MG63 (cell line): ENCODE results near the gene BHLHE40. TPM values are rescaled to one million over a fixed set of nuclear protein-coding genes. Genes with fewer than 3 reads are reported as not detected.

Experiments used
- DNase-seq: peaks from one replicate; pipeline ENCODE4 v3.0.0-alpha.2; 2020
- H3K27me3 ChIP-seq: fragments of 250-450 bp; sonication (Bioruptor Pico); 2 replicates; pipeline ENCODE4 v1.5.1; 2020; ENCODE audit warnings: mild to moderate bottlenecking, moderate library complexity
- H3K36me3 ChIP-seq: fragments of 250-450 bp; sonication (Bioruptor Pico); 2 replicates; pipeline ENCODE4 v1.5.1; 2020; ENCODE audit warnings: mild to moderate bottlenecking, moderate library complexity
- H3K4me3 ChIP-seq: fragments of 250-450 bp; sonication (Bioruptor Pico); 2 replicates; pipeline ENCODE4 v1.5.1; 2020; ENCODE audit warnings: mild to moderate bottlenecking, moderate library complexity
- H3K9me3 ChIP-seq: fragments of 250-450 bp; sonication (Bioruptor Pico); 2 replicates; pipeline ENCODE4 v1.5.1; 2020; ENCODE audit warnings: mild to moderate bottlenecking, moderate library complexity
- total RNA-seq: library from RNA; depleted of rRNA; stranded (reverse); fragments of >200 nt; shearing (Covaris generic); gene quantifications from 2 replicates; pipeline ENCODE4 v1.2.3, GENCODE V29; 2014; ENCODE audit warnings: low replicate concordance

The BHLHE40 gene
- total RNA-seq, 1 experiment from 2014 or later, result 2.6 TPM

DNA sequence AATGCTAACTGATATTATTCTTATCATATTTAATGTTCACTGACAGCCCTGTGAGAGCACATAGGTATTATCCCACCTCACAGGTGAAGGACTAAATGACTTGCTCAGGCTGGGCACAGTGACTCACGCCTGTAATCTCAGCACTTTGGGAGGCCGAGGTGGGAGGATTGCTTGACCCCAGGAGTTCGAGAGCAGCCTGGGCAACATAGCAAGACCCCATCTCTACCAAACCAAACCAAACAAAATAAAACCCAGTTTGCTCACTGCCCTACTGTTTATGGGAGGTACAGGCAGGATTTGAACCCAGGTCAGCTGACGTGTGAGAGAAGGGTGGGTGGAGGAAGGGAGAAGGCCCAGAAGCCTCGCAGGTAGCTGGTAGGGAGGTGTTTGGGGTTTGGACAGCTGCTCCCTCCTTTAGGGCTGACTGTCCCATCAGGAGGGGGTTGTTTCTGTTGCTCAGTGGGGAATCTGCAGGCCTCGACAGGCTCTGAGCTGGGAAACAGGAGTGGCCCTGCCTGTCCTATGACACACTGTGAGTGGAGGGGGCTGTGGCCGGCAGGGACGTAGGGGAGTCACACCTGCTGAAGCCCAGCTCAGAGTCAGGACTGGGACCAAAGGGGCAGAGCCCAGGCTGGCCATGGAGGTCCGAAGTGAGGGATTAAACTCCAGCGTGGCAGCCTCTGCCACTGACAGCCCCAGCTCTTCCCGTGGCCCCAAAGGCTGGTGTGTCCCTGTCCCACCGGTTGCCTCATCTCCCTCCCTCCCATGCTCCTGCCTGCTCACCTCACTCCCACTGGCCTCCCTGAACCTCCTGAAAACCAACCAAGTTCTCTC lies 25.3 kb downstream of the BHLHE40 start:
- Histone ChIP-seq H3K27me3 (no peaks in the 10 kb centered on the region), H3K4me3 (no peak overlapping the region), H3K9me3 (no peaks in the 10 kb centered on the region), H3K36me3 (no peaks in the 10 kb centered on the region)
- DNase-seq, result no peak

DNA sequence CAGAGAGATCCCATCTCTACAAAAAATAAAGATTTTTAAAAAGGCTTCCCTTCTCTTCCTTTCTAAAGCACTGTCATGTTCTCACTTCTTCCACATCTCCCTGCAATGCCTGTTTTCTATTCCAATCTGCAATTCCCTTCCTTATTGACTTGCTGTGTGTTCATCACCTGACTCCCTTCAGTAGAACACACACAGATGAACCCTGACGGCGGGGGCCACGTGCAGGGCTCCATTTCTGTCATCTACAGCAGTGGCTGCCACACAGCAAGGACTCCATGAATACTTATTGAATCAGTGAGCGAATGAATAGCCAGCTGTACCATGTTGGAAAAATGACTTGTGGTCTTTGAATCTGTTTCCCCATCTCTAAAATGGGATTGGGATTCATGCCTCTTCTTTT lies 26.1 kb downstream of the BHLHE40 start:
- H3K4me3 ChIP-seq, result no peak overlapping the region
- no peaks in the 10 kb centered on the region for H3K27me3 ChIP-seq
- H3K9me3 ChIP-seq, result no peaks in the 10 kb centered on the region
- no peaks in the 10 kb centered on the region for H3K36me3 ChIP-seq
- DNase-seq, result no peak

DNA sequence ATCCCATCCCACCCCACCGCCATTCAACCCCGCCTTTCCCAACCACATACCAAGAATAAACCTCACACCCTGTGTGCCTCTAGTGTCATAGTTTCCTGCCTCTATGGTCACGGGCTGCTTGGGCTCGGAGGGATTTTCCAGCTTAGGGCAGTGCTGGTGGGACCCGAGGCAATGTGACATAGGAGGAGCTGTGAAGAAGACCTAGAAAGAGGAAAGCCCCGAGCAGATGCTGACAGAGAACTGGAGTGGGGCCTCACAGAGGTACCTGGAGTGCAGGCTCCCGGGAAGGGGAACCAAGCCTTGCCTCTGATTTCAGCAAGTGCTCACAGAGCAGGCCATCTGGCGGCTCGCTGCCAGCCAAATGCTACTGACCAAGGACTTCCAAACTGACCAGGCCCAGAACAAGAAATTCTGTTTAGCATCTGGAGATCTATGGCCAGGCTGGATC lies 27.5 kb downstream of the BHLHE40 start:
- Histone ChIP-seq H3K4me3 (no peak overlapping the region), H3K36me3 (no peaks in the 10 kb centered on the region), H3K27me3 (no peaks in the 10 kb centered on the region), H3K9me3 (no peaks in the 10 kb centered on the region)
- DNase-seq, result no peak

DNA sequence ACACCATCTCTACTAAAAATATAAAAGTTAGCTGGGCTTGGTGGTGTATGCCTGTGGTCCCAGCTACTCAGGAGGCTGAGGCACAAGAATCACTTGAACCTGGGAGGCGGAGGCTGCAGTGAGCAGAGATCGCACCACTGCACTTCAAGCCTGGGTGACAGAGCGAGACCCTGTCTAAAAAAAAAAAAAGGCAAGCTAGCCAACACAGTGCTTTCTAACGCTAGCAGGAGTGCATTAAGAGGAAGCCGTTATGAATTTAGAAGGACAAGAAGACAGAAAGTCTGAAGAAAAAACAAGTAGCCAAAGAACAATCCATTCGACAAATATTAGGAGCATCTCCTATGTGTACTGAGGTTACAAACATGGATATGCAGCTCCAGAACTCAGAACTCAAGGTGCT lies 28.6 kb downstream of the BHLHE40 start:
- DNase-seq, result no peak
- no peaks in the 10 kb centered on the region for H3K9me3 ChIP-seq
- H3K27me3 ChIP-seq, result no peaks in the 10 kb centered on the region

DNA sequence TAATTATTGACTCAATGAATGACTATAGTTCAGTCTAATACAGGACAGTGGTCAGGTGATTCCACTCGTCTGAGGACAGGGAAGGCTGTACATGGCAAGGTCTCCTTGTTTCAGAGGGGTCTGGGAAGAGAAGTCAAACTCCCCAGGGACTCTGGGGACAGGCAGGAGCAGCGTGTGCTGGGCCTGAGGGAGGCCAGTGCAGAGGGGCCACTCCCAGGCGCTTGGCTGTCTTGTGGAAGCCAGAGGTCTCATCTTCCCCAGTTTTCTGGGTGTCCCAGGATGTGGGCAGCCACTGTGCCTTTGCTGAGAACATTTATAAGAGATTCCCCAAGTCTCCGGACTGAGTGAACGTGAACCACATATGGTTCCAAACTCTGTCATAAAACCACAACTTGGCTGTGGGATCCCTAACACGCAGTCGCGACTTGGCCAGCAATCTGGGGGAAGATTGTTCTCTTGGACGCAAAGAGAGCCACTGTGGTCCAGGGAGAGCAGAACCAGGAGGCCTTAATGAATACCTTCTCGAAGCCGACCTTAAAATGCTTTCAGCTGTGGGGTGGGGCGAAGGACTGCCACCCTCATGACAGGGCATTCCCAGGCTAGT lies 30.4 kb downstream of the BHLHE40 start:
- no peak for DNase-seq
- no peak overlapping the region for H3K4me3 ChIP-seq
- H3K9me3 ChIP-seq, result no peaks in the 10 kb centered on the region
- no peaks in the 10 kb centered on the region for H3K36me3 ChIP-seq
- no peaks in the 10 kb centered on the region for H3K27me3 ChIP-seq

More for the DNA sequence above, 28.6 kb downstream of the BHLHE40 start:
- Histone ChIP-seq H3K36me3 (no peaks in the 10 kb centered on the region), H3K4me3 (no peak overlapping the region)

DNA sequence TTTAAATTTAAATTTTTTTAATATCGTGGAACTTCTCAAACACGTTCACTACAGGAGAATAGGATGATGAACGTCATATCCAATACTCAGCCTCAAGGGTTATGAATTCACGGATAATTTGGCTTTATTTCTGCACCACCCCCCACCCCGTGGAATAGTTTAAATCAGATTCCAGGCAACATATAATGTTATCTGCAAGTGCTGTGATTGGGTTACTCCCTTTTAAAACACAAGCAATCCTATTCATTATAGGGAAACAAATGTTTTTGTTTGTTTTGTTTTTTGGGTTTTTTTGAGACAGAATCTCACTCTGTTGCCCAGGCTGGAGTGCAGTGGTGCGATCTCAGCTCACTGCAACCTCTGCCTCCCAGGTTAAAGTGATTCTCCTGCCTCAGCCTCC lies 30.9 kb downstream of the BHLHE40 start:
- H3K9me3 ChIP-seq, result no peaks in the 10 kb centered on the region
- no peak for DNase-seq
- H3K4me3 ChIP-seq, result no peak overlapping the region

DNA sequence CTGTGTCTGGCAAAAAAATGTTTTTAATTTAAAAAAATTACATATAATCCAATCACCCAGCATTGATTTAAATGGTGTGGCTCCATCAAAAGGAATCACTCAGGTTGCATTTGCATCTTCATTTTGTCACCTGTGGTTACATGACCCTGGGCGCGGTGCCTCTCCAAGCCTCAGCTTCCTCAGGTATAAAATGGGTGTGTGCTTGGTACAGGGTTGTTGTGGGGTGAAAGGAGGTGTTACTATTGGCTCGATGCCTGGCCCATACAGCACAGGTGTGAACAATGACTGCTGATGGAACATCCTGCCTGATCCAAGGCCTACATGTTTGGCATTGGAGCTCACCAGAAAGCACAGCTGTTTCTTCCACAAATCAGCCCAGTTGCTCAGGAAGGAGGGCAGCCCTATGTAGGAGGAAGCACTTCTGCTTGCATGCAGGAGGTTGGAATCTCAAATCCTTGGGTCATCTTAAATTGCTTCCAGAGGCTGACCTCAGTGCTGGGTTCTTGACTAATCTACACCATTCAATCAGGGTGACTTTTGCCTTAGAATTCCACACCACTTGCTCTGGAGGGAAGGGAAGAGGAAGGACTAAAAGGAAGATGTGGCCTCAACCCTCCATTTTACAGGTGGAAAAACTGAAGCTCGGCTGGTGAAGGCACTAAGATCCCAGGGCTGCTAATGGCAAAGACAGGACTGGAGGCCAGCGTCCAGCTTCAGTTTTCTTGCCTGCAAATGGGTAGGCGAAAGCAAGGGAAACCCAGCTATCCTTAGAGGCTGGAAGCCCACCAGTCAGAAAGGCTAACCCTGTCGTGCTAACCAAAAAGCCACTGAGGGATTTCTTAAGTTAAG lies 31.7 kb downstream of the BHLHE40 start:
- Histone ChIP-seq H3K36me3 (no peaks in the 10 kb centered on the region), H3K27me3 (no peaks in the 10 kb centered on the region), H3K9me3 (no peaks in the 10 kb centered on the region), H3K4me3 (no peak overlapping the region)
- no peak for DNase-seq

More for the DNA sequence above, 30.9 kb downstream of the BHLHE40 start:
- no peaks in the 10 kb centered on the region for H3K36me3 ChIP-seq
- no peaks in the 10 kb centered on the region for H3K27me3 ChIP-seq

DNA sequence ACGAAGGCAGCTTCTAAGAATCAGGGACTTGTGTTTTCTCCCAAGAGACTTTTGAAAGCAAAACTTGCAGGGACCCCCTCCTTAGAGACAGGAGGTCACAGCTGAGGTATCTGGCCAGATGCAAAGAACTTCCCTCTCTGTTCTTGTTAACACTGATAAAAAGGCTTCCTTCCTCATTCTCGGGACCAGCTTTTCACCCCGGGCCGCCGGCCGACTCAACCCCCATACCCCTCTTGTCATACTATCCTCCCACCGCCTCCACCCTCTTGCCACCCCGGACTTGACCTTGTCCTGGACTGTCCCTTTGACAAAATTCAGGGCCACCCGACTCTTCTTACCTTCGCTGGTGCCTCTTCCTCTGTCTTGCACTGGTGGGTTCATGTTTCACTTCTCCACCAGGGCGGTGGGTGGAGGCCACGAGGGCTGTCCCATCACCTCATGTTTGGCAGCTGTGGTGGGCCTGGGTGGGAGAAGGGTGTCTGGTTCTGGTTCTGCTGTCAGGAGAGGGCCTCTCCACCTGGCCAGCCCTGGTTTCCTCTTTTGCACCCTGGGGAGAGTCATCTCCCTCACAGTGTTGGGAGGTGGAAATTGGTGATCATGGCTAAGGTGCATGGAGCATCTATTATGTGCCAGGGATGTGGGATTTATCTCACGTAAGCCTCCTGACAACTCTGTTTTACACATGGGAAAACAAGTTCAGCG lies 32.5 kb downstream of the BHLHE40 start:
- H3K4me3 ChIP-seq, result no peak overlapping the region
- H3K9me3 ChIP-seq, result no peaks in the 10 kb centered on the region
- DNase-seq, result no peak
- H3K27me3 ChIP-seq, result no peaks in the 10 kb centered on the region
- H3K36me3 ChIP-seq, result no peaks in the 10 kb centered on the region

DNA sequence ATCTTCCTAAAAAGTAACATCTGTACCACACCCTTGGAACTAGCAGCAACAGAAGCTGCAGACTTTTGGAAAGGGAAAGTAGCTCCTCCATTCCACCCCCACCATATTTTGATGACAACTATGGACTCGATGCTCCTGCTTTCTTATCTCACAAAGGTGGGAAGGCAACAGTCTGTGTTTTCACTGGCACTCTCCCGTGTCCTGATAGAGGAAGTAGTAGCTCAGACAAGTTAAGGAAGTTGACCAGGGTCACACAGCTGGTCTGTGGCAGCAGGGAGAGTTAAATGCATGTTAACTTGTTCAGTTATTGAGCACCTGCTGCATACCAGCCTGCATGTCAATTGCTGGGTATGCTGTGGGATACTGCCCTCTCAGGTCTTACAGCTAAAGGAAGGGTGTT lies 33.1 kb downstream of the BHLHE40 start:
- Histone ChIP-seq H3K27me3 (no peaks in the 10 kb centered on the region), H3K9me3 (no peaks in the 10 kb centered on the region), H3K4me3 (no peak overlapping the region), H3K36me3 (no peaks in the 10 kb centered on the region)
- no peak for DNase-seq

DNA sequence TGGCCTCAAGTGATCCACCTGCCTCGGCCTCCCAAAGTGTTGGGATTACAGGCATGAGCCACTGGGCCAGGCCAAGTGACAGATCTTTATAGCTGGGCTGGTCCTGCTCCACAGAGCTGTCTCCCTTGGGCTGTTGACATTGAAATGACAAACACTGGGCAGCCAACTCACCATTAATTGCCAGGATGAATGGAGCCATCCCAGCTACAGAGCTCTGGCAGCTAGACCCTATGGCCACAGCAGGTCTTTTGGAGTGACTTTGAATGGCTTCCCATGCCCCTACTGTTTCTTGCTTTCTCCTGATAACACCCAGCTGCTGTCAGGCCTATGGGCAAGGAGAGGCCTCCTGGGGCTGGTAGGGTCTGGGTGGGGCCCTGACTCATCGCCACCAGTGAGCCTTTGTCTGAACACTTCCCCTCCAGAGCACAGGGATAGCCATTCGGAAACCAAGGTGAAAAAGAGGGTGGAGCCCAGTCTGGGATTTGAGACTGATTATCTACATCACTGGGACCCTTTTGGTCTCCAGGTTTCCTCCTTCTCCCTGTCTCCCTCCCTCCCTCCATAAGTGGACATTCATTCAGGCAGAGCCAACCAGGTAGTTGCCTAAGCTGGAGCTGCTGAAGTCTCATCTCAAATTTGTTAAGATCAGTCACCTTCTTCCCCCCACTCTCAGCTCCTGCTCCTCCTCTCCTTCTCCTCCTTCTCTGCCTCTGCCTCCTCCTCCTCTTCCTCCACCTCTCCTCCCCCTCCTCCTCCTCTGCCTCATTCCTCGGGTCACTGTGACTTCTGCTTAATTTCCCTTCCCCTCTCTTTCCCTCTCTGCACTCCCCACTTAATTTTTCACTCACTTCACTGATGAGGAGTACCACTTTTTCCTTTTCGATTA lies 34.0 kb downstream of the BHLHE40 start:
- Histone ChIP-seq H3K27me3 (no peaks in the 10 kb centered on the region), H3K9me3 (no peaks in the 10 kb centered on the region), H3K4me3 (no peak overlapping the region), H3K36me3 (no peaks in the 10 kb centered on the region)
- DNase-seq, result peak; percentile 68

DNA sequence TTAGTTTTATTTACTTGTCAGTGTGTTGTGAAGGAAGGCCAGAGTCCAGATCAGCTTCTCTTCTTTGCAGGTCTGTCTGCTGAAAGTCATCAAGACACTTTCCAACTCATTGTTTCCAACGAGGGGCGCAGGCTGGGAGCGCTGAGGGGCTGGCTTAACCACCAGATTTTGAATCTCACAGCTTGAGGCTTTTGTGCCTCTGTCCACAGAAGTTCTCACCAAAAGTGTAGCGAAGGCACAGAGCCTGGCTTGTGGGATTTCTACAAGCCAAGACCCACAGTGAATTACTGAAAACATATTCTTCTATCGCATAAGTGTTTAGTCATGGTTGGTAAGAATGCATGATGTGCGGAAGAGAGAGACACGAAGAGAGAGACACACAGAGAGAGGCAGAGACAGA lies 35.2 kb downstream of the BHLHE40 start:
- Histone ChIP-seq H3K9me3 (no peaks in the 10 kb centered on the region), H3K4me3 (no peak overlapping the region), H3K27me3 (no peaks in the 10 kb centered on the region), H3K36me3 (no peaks in the 10 kb centered on the region)
- no peak for DNase-seq

DNA sequence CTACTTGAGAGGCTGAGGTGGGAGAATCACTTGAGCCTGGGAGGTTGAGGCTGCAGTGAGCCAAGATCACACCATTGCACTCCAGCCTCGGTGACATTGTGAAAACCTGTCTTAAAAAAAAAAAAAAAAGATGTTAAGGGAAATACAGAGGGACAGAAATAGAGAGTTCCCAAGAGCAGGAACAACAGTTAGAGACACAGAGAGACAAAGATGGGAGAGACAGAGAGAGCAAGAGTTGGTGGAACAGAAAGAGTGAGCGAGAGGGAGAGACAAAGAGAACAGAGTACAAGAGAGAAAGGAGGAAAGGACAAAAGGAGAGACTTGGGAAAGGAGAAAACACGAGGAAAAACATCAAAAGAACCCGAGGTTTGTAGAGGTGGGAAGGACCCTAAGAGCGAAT lies 35.8 kb downstream of the BHLHE40 start:
- Histone ChIP-seq H3K36me3 (no peaks in the 10 kb centered on the region), H3K4me3 (no peak overlapping the region), H3K27me3 (no peaks in the 10 kb centered on the region), H3K9me3 (no peaks in the 10 kb centered on the region)
- no peak for DNase-seq

DNA sequence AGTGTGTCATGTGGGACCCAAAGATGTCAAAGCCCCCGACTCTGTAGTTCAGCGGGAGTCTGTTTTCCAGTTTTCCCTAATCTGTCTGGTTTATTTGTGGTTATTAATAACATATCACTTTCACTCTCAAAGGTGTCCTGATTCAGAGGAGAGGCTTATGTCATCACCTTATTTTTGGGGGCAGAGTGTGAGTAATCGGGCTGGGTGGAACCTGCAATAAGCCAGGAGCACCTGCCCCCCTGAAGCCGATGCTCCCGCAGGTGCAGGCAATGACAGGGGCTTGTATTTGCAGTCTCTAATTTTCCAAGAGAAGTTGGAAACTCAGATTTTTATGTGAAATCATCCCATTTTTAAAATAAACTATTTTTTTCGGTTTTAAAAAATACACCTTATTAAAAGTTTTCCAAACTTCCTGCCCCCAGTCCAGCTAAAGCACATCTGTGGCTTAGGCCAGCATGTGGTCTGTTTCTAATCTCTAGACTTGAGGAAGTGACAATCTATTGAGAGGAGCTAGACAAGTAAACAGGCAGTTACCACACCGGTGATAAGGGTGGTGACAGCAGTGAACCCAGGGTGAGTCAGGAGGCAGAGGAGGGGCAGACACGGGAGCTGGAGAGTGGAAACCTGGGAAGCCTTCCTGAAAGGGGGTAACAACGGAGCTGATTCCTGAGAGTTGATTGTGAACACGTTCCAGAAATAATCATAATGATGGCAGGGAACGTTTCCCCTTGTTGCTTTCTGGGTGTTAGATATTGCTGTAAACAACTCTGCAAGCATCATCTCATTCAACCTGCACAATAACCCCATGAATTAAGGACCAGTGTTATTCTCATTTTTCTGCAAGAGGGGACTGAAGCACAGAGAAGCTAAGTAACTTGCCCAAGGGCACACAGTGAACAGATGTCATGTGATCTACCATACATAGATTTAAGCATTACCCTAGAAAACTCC lies 37.2 kb downstream of the BHLHE40 start:
- no peak for DNase-seq
- H3K27me3 ChIP-seq, result no peaks in the 10 kb centered on the region
- no peaks in the 10 kb centered on the region for H3K36me3 ChIP-seq
- H3K9me3 ChIP-seq, result no peaks in the 10 kb centered on the region
- H3K4me3 ChIP-seq, result no peak overlapping the region

DNA sequence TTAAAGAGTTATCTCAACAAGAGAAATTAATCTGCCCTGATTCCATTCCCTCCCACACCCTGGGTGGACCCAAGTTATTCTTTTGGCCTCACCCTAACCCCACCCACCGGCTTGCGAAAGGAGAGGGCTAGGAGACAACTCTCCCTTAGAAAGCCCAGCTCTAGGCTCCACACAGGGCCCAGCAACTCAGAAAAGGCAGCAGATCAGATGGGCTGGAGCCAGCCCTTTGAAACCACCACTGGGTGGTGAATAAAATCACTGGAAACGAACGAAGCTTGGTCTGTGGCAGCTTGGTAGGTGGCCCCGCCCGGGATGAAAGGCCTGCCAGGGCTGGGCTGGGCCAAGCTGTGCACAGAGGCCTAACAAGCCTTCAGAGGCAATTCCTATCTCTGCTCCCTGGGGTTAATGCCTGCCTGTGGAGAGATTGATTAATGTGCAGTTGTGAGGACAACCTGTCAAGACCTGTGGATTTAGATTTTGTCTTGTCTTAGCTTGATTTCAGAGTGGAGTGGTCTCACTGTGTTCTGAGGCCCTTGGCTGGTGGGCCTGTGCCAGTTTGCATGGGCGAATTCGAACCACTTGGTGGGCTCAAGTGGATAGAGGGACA lies 38.8 kb downstream of the BHLHE40 start:
- H3K4me3 ChIP-seq, result no peak overlapping the region
- no peaks in the 10 kb centered on the region for H3K27me3 ChIP-seq
- peak; percentile 82 for DNase-seq

More for the DNA sequence above, 38.8 kb downstream of the BHLHE40 start:
- Histone ChIP-seq H3K9me3 (no peaks in the 10 kb centered on the region), H3K36me3 (no peaks in the 10 kb centered on the region)
